GM18498 (cell line): ENCODE results near the gene MAFF.

Source experiments
- ATAC-seq: cut with Tn5 transposase; IDR thresholded peaks from one replicate; pipeline ENCODE4 v1.9.1; 2021; ENCODE audit warnings: mild to moderate bottlenecking, moderate library complexity; ENCODE audit not compliant: unreplicated experiment

The MAFF gene

DNA sequence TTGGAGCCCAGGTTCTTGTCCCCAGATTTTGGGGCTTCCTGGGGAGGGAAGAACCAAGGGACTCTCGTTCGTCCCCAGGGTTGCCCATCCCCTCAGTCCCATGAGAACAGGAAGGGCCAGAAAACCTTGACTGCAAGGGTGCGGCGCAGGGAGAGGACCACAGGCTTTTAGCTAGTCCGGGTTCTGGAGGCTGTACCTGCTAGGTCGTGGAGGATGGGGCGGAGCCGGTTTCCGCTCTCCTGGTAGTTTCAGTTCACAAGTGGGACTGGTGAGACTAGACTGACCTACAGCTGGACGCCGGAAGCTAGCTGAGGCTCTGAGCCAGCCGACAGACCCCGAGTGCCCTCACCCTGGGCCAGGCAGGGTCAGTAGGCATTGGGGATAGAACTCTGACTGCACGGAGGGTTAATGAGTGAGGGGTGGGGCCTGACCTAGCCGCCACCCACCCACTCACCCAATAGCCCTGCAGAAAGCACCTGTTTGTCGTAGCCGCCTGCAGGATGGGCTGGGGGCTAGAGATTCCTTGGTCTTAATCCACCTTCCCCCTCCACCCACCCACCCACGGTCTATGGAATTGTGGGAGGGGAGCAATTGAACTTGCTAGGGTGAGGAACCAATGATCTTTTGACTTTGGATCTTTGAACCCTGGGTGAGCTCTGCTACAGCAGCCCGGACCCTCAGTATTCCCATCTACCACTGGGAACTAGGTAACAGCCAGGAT is 1.5 kb downstream of the MAFF start:
- ATAC-seq: no peak

DNA sequence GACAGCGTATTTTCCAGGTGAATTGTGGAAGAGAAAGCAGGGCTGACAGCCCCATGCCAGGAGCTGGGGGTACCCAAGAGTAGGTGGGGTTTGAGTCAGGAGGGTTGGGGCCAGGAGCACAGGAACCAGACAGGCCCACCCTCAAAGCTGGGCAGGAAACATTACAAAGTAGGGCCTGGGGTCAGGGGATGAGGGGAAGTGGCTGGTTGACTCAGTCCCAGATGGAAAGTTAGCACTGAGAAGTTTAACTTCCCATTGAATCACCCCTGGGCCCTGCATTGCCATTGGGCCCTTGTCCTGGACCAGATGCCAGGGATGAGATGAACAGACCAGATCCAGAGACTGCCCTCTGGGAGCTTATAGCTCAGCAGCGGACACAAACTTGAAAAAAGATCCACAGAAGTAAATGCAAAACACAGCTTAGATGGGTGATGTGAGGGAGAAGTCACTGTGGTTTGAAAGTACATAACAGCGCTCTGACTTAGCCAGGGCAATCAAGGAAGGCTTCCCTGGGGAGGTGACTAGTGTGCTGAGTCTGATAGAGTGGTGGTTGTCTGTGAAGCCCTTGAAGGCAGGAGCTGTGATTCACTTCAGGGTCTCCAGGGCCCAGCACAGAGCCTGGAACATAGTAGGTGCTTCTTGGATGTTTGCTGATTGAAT is 2.2 kb downstream of the MAFF start:
- no peak for ATAC-seq

GRCh38 chr22:38204784-38205183 is 3.0 kb downstream of the MAFF start:
- ATAC-seq: no peak

- ATAC-seq: no peak
Observed at GRCh38 chr22:38205261-38206128, 3.7 kb downstream of the MAFF start.

DNA sequence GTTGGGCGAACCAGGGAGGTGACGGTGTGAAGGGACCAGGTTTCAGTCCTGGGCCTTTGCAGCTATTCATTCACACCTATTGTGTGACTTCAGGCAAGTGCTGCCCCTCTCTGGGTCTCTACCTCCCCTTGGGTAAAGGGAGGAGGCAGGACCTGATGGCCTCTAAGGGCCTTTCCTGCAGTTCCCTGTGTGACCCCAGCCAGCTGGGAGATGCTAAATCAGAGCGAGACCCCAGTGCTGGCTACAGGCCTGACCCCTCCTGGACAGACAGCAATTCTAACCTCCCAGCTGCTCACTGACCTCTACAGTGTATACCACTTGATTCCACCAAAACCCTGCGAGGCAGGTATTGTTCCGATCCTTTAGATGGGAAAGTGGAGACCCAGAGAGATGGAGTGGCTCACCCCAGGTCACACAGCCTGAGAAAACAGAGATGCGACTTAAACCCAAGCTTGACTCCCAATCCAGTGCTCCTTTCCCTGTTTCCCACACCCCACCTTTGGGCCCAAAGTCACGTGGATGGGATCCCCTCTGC is 6.2 kb downstream of the MAFF start:
- ATAC-seq: no peak

GRCh38 chr22:38208551-38208968 is 6.8 kb downstream of the MAFF start:
- ATAC-seq: no peak

- ATAC-seq: no peak
Observed at GRCh38 chr22:38211556-38211955, 9.8 kb downstream of the MAFF start.

DNA sequence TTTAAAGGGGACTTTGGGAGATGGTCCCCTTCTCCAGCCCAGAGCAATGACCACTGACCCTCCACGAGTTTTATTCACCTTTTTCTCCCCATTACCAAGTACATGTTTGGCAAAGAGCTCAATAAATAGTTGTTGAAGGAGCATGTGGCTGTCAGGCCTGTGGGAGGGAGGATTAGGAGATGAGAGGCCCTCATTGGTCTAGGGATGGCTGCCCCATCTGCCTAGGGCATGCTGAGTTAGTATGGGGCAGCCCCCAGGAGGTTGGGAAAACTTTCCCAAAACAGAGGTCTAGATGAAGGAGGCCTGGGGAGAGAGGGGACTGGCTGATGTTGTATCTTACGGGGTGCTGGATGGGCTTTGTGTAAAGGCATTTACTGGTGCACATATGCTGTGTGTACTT is 10.6 kb downstream of the MAFF start:
- no peak for ATAC-seq

DNA sequence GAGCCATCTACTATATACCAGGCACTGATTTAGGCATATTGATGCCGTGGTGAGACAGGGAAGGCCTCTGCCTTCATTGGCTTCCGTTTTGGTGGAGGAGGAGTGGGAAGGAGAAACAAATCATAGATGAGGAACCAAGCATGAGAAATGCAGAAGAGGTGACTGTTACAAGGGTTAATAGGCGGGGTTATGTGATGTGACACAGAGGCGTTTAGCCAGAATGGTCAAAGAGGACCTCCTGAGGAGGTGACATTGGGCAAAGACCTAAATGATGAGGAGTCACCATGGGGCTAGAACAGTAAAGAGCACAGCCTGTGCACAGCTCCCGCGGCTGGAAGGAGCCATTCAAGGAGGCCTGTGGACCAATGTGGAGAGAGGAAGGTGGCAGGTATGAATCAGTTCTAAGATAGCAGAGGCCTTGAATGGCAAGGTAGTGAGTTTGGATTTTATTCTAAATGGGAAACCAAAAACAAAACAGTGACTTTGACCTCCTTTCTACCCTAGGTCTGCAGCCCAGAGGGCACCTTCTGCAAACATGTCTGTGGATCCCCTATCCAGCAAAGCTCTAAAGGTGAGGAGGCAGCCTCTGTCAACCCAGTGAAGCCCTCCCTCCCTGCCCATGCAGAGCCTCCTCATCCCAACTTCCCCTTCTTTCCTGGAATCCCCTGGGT is 11.7 kb downstream of the MAFF start:
- ATAC-seq: no peak

GRCh38 chr22:38213990-38214301 is 12.2 kb downstream of the MAFF start:
- no peak for ATAC-seq

GRCh38 chr22:38214302-38215056 is 12.7 kb downstream of the MAFF start:
- no peak for ATAC-seq

GRCh38 chr22:38215156-38216038 is 13.6 kb downstream of the MAFF start:
- ATAC-seq: no peak

DNA sequence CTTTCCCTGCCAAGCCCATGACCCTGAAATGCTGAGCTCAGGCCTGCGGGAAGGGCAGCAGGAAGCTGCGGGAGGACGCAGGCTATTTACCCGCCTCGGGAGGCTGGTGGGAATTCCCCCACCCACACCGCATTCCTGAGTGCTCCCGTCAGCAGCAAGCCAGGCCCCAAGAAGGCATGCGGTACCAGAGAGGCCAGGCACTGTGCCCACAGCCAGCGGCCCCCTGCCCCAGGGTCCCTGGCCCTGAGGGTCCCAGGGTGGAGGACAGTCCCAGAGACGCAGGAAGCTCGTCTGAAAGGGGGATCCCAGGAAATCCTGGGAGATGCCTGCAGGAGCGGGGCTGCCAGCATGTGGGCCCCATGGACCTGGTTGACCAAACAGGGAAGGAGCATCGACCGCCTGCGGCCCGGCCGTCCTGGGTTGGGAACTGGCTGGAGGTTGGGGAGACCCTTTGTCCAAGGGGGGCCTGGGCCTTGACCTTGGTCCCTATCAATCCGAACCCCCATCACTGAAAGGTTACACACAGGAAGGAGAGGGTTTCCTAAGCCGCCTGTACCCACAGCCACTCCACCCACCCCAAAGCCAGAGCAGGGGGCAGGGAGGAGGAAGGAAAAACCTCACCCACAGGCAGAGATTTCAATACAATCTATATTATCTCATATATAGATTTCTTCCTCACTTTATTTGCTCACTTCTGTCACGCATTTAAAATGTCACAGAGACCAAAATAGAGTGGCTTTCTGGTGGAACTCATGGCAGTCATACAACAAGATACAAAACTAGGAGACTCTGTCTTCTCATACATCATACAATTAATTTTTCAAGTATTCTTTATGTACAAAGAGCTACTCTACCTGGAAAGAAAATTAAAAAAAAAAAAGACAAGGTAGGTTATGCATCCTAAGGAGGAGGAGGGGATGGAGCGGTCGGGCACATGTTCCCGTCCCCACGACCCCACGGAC is 17.1 kb downstream of the MAFF start:
- no peak for ATAC-seq

- ATAC-seq: no peak
Observed at GRCh38 chr22:38219632-38220031, 17.8 kb downstream of the MAFF start.

GRCh38 chr22:38220163-38220562 is 18.4 kb downstream of the MAFF start:
- ATAC-seq: no peak

GRCh38 chr22:38220653-38221386 is 19.0 kb downstream of the MAFF start:
- no peak for ATAC-seq

- no peak for ATAC-seq
Observed at GRCh38 chr22:38221407-38221806, 19.6 kb downstream of the MAFF start.
